Femur (tissue), 1 donor: ENCODE data around the gene COA6.
"Not testable (repeated sequence)": the region's sequence is repeated elsewhere in the genome, so short reads cannot be mapped to it uniquely, and the experiment has no call there.

Experiments
- DNase-seq: peaks from one replicate; pipeline ENCODE4 v3.0.0-alpha.2; 2017

The COA6 gene, protein sequence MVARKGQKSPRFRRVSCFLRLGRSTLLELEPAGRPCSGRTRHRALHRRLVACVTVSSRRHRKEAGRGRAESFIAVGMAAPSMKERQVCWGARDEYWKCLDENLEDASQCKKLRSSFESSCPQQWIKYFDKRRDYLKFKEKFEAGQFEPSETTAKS

DNA sequence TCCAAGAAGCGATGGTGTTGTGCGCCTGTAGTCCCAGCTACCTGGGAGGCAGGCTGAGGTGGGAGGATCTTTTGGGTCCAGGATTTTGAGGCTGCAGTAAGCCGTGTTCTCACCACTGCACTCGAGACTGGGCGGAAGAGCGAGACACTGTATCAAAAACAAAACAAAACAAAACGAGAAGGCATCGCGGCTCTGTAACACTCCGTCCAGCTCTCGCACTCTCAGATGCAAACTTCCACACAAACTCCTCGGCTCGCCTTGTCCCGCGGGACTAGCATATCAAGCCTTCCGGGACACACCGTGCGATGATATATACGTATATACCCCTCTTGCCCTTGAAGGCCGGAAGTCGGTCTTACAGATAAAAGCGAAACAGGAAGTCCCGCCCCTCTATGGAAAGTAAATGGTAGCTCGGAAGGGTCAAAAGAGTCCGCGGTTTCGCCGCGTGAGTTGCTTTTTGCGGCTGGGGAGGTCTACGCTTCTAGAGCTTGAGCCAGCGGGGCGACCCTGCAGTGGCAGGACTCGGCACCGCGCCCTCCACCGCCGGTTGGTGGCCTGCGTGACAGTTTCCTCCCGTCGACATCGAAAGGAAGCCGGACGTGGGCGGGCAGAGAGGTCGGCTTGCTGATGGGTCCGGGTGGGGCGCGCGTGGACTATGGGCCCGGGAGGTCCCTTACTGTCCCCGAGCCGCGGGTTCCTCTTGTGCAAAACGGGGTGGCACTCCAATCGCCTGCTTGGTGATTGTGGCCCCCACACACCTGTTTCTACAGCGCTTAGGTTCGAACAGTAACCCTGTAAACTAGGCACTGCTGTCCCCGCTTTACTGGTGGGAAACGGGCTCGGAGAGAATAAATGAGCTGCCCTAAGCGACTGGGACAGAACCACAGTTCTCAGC, at the start of gene COA6:
Gene COA6, plus strand, starts transcription at position 393 of the 895 bp plus-strand sequence. Its CDS starts 11 bp downstream, at position 404.
- DNase-seq = peak; percentile 94

DNA sequence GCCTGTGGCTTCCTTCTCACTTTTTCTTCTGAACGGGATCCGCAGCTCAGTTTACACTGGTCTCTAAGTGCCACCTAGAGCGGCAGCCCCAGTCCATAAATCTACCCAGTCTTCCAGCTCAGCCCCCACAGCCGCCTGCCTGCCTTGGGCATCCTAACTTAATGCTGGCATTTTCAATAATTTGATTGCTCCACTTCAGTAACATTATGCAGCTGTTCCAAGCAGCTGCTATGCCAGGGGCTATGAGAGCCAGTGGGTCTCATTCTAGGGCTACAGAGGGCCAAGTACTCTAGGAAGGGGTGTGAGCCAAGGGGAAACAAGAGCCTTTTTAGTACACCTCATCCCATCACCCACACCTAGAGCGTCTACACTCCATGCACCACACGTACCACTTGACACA, 48.4 kb upstream of the COA6 start:
- no peak for DNase-seq

DNA sequence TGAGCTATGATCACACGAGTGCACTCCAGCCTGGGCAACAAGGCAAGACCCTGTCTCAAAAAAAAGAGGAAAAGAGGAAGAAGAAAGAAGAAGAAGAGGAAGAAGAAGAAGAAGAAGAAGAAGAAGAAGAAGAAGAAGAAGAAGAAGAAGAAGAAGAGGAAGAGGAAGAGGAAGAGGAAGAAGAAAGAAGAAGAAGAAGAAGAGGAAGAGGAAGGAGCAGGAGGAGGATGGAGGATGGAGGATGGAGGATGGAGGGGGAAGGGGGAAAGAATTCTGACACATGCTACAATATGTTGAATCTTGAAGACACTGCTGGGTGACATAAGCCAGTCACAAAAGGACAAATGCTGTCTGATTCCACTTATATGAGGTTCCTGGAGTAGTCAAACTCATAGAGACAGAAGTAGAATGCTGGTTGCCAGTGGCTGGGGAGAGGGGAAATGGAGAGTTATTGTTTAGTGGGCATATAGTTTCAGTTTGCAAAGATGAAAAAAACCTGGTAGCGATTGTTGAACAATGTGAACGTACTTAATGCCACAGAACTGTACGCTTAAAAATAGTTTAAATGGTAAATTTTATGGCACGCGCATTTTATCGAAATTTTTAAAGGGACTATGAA, 47.3 kb upstream of the COA6 start:
- DNase-seq = no peak

DNA sequence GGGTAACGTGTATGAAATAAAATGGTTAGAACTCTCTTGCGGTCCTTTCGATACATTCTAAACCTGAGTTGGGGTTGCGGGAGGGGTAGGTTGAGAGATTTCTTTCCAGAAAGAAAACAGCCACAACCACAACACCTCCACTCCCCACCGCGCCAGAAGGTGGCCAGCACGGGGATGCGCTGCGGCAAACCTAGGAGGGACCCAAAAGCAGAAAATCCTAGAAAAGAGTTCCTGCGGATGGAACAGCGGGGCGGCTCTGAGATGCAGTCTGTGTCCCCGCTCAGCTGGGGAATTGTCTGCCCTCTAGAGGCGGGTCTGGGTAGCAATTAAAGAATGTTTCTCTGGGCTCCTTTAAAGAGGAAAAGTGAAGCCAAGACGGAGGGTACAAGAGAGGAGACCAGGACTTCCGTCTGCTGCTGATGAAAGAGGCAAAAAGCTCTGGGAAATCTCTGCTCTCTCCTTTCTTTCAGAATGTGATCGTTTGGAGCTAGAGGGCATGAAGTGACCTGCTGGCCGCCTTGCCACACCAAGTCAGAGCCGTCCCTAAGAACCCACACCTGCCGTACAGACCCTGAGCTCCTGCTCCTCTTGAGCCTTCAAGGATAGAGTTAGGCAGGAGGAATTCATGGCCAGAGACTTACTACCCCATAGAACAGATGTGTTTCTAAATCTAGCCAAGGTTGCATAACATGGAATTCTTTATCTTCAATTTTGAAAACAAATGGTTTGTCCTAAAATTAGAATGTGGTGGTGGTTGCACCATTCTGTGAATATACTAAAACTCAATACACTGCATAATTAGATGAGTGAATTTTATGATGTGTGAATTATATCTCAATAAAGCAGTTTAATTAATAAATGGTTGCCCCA, 46.5 kb upstream of the COA6 start:
- peak; percentile 32 for DNase-seq

DNA sequence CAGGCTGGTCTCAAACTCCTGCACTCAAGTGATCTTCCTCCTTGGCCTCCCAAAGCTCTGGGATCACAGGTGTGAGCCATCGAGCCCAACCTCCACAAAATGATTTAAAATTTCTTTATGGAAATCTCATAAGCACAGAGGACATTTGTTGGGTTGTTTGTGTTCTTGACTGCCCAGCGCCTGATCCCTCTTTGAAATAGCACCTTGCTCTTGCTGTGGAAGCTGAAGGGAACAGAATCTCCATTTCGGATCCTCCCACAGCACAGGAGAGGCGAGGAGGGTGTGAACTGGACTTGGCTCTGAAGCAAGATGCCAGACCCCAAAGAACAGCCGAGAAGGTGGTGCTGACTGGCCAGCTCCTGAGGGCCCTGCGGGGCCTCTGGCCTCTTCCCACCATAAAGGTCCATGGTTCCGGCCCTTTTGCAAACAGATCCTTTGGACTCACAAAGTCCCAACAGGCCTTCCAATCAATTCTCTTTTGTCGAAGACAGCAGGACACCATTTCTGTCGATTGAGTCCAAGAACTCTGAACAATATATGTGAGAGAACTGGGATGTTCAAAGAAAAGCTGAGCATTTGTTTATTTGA, 45.6 kb upstream of the COA6 start:
- no peak for DNase-seq

DNA sequence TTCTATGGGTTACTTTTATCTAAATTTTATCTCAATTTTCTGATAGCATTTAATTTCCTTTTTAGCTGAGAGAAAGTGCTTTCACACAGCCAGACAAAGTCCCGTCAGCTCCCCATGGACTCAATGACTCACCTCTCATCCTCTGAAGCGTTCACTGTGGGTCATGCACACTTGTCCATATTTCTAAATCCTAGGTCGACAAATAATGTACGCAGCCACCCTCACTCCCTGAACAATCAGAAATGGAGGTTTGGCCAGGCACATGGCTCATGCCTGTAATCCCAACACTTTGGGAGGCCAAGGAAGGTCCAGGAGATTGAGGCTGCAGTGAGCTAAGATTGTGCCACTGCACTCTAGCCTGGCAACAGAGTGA, 42.4 kb upstream of the COA6 start:
- DNase-seq = no peak

DNA sequence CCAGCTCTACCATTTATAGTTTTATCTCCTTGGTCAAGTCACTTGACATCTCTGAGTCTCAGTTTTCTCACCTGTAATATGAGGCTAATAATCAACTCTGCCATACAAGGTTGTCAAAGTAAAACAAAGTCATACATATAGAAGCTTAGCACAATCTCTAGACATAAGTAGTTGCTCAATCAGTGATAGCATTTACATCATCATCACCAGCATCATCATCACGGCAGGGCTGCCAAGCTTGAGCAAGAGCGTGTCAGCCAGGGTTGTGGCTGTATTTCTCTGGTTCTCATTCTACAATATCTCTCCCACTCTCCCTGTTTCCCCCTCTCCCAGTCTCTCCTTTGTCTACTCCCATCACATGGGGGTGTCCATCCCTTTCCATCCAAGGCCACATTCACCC, 41.7 kb upstream of the COA6 start:
- no peak for DNase-seq

DNA sequence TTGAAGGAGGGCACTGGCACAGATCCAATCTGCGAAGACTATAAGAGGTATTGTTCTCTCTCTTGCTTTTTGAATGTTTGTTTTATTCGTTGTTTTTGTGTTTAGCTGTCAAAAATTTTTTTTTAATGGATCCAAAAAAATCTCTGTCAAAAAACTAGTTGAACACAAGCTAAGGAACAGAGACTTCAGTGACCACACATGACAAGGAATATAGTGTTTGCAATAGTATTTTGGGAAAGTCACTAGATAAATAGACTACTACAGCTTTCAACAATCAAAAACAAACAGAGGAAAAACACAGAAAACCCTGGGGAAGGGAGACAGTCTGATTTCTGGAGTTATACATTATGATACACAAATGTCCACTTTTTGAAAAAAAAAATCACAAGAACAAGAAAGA, 36.9 kb upstream of the COA6 start:
- no peak for DNase-seq

DNA sequence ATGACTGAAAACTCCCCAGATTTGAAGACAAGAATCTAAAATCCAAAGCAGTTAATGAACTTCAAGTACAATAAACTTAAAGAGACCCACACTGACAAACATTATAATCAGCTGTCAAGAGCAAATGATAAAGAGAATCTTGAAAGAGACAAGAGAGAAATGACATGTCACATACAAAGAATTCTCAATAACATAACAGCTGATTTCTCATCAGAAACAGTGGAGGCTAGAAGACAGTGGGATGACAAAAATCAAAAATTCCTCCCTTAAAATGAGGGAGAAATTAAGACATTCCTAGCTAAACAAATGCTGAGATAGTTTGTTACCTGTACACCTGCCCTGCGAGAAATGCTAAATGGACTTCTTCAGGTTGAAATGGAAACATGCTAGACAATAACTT, 36.0 kb upstream of the COA6 start:
- no peak for DNase-seq

DNA sequence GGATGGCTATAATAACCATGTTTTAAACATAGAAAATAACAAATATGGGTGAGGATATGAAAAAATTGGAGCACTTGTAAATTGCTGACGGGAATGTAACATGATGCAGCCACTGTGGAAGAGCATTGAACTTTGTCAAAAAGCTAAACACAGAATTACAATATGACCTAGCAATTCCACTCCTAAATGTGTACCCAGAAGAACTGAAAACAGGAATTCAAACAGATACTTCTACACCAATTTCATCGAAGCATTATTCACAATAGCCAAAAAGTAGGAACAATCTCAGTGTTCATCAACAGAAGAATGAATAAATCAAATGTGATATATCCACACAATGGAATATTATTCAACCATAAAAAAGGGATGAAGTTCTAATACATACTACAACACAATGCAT, 32.7 kb upstream of the COA6 start:
- no peak for DNase-seq

DNA sequence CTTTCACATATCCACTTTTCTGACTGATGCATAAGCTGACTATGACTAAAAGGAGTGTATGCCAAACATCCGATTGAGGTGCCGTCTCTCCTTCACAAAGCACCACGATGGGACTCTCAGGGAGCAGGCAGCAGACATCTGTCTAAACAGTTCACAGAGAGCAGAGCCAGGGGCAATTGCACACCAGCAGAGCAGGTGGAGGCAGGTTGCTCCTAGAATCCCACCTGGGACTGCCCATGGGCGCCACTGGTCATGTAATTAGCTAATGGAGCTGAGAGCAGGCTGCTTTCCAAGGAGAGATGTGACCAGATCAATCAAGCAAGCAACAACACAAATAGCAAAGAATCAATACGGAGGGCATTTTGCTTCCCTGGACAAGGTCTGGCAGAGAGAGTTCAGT, 30.5 kb upstream of the COA6 start:
- DNase-seq = no peak

DNA sequence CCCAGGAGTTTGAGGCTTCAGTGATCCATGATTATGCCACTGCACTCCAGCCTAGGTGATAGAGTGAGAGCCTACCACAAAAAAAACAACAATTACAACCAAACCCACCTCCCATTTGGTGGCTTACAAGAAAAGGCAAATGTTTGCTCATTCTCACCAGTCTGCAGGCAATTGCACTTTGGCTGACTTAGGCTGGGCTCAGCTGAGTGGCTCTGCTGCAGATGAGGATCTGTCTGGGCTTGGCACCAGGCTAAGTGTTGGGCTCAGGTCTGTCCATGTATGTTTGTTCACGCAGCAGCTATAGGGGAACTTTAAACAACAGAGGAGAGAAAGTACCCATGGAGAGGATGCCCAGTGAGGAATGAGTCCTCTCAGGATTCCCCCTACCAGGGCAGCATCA, 28.0 kb upstream of the COA6 start:
- no peak for DNase-seq

DNA sequence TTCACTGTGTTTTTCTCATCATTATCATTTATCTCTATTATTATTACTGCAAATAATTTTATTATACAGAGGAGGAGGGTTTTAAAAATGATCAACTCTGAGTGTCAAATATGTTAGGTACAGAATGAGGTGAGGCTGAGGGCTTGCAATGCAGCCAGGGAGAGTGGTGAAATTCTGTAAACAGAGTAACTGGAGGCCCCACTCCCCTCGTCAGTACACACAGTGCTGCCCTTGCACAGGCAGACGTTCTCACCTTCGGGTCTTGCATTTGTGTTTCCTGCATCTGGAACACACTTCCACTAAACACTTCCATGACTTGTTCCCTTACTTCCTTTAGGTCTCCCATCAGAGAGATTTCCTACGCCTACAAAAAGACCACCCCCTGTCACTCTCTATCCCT, 24.3 kb upstream of the COA6 start:
- no peak for DNase-seq

DNA sequence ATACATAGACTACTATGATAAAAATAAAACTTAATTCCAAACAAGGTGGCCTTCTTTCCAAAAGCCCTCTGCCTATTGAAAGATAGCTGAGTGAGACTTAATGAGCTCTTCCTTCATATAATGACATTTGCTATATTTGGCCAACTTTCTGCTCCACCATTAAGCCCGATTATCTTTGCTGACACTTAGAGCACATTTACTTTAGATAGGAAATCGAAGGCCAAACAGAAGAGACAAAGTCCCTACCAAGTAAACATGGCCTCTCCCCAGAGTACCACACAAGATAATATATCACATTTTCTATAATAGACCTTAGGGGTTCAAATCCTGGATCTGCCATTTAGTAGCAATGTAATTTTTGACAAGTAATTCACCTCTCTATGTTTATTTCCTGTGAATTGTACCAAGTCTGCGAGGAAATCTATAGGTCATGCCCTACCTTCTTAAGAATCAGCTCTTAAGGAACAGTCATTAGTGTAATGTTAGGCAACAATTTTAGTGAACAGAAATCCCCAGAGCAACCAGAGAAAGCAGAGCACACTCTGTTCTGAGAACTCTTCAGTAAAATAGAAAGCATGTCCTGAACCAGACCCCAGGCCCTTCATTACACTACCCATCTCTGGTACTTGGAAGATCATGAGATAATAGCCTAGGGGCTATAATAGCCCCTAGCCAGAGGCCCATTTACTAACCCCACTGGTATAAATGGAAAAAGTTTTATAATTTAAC, 17.3 kb upstream of the COA6 start:
- no peak for DNase-seq

DNA sequence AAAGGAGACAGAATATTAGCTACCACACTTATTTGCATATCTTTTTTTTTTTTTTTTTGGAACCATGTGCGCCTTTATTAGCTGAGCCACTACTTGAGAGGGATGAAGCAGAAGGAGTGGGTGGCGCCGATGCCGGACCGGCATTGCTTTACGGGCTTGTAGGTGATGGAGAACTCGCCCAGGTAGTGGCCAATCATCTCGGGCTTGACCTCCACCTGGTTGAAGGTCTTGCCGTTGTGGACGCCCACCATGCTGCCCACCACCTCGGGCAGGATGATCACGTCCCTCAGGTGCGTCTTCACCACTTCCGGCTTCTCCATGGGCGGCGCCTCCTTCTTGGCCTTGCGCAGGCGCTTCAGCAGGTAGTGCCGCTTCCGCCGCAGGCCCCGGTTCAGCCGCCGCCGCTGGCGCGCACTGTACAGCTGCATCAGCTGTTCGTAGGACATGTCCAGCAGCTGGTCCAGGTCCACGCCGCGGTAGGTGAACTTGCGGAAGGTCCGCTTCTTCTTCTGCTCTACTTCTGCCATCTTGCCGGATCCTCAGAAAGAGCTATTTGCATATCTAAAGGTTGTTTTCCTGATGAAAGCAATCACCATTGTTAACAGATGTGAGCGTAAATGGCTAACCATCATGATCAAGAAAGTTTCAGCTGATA, 16.5 kb upstream of the COA6 start:
- DNase-seq = not testable (repeated sequence)

DNA sequence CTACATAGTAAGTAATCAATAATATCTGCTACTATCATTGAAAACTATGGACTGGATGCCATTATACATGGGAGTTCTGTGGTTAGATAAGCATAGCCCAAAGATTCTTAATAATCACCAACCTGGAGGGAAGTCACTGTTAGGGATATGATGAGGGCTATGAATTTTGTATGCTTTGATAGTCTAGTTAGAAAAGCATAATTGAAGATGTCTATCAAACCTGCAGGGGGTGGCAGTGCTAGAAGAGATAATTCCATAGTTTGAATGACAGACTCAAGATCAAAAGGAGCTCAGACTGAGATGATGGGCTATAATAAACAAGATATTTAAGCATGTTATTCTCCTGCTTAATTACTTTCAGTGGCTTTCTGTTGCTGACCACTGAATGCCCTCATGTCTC, 15.4 kb upstream of the COA6 start:
- DNase-seq = no peak

DNA sequence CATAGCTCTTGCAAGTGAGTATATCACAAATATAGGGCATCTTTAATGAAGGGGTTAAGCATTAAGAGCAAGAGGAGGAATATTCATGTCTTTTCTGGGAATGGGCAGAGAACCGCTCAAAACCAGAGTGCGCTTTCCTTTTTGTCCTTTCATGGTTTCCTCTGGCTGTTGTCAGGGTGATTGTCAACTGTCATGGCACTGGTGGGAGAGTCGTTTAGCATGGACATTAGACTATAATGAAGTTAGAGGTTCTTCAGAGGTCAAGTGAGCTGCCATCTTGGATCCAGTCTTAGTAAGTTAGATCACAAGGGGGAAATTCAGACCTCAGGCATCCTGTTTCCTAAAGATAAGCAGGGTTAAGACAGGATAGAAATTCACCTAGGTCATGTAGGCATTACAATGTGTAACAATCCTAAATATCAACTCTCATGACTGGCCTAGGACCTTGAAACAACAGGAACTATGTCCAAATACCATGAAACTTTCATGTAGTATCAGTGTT, 12.1 kb upstream of the COA6 start:
- DNase-seq = no peak

DNA sequence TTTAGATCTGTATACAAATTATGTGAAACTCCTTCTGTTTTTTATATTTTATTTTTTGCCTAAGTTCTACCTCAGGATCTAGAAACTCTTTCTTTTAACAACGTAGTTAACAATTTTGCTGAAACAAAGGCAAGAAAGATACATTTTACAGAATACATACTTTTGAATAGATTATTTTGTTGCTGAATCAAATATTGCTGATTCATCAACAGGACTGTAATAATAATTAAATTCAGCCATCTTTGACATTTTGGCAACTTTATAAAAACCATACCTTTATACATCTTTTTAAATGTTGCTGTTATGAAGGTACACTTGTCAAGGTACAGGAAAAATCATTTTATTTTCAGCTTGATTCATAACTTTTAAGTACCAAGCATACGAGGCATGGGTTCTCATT, 10.7 kb upstream of the COA6 start:
- no peak for DNase-seq

DNA sequence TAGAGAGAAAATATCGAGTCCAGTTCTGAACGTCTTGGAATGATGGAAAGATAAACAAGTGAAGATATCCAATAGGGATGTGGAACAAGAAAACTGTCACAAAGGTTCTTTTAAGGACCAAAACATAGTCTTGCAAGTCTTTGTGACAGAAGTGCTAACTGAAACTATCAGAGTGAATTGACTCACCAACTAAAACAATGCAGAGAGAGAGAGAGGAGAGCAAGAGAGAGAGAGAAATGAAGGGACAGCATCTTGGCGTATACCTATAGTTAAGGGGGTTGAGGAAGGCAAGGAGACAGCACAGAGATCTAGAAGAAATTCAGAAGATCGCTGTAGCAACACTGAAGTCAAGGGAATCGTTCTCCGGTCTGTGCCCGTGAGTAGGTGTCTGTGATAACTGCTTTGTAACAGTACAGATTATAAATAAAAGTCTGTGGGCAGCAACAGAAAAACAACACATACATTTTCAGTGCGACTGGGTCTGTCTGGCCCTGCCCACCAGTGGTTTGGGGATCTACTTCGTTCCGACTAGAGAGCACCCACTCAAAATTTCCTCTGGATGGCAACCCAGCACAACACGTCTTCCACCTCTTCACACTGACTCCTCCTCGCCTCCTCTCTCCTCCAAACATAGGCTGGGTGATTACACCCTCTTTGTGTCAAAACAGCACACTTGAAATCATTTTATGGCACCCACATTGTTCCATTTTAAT, 4.8 kb upstream of the COA6 start:
- no peak for DNase-seq

DNA sequence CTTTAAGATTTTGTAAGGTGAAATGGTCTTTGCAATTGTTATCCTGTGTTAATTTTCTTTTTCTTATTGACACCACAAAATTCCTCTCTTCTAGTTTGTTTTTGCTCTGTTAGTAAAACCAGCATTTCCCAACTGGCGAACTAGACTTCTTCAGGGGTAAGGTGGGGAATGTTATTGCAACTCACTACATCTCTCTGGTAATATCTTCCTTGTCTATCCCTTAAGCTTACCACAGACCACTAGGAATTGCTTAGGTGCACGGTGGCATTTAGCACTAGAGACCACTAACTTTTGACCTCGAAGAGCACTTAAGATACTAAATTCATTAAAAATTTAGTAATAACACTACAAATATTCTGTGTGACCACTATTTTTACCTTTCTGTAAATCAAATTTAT, 4.2 kb upstream of the COA6 start:
- no peak for DNase-seq

DNA sequence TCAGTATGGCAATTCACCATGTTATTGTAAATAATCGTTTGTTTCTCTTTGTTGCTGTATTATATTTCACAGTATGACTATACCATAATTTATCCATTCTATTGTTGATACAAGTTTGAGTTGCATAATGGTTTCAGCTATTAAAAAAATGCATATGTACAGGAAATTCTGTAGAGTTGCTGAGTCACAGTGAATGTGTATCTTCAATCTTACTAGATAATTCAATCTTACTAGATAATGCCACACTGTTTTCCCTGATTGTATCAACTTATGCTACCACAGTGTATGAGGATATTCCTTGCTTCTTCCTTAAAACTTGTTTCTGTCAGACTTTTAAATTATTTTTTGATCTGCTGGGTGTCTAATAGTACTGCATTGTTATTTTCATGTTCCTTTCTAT, 3.5 kb upstream of the COA6 start:
- no peak for DNase-seq
